ENCODE data around the gene NAALADL2. TPM values are rescaled to one million over a fixed set of nuclear protein-coding genes. Genes with fewer than 3 reads are reported as not detected.

Gene NAALADL2
- total and polyA plus RNA-seq, 2 donors (not counting 1 experiment from before 2014, with no cell fraction given): not detected

- H3K27me3 Mint-ChIP-seq: no peaks in the 10 kb centered on the region
- no peaks in the 10 kb centered on the region for H3K4me1 Mint-ChIP-seq
- H3K36me3 ChIP-seq (replicated peaks in 1 of 2; ENCODE audit: control extremely low read depth in 1 of 2, control insufficient read depth in 1 of 2, extremely low read depth in 1 of 2, insufficient read depth in 2 of 2, low read length in 1 of 2): no peaks in the 10 kb centered on the region
- H3K9me3 Mint-ChIP-seq (ENCODE audit: insufficient read depth): no peaks in the 10 kb centered on the region
- no peak overlapping the region for H3K4me3 Mint-ChIP-seq
- H3K4me1 ChIP-seq (ENCODE audit: control insufficient read depth in 2 of 2, insufficient read depth in 2 of 2, low read length in 2 of 2): no peaks in the 10 kb centered on the region
- no peaks in the 10 kb centered on the region for H3K79me2 ChIP-seq (ENCODE audit: control insufficient read depth, insufficient read depth, low read length)
- H4K20me1 ChIP-seq (ENCODE audit: control insufficient read depth, insufficient read depth, low read length, poor library complexity, severe bottlenecking): no peaks in the 10 kb centered on the region
- TF ChIP-seq CTCF (IDR thresholded peaks at IDR 0.05) (no peak), EZH2 (IDR thresholded peaks at IDR 0.05; ENCODE audit: borderline replicate concordance, insufficient read depth, low read depth, low read length, poor library complexity, severe bottlenecking) (no peak)
- ChIA-PET POLR2A (no interaction called here), CTCF (no interaction called here)
- ATAC-seq (ENCODE audit: low read depth): no peak
- intact Hi-C loops (cut with micrococcal nuclease): no loop called here
- H3K27me3 ChIP-seq (replicated peaks in 1 of 4; ENCODE audit: control extremely low read depth in 1 of 4, control insufficient read depth in 3 of 4, insufficient read depth in 4 of 4, low read length in 3 of 4): no peaks in the 10 kb centered on the region
- H3K27ac Mint-ChIP-seq: no peak overlapping the region
- no peak overlapping the region for H2AFZ ChIP-seq (ENCODE audit: insufficient read depth, low read depth, low read length, poor library complexity, severe bottlenecking)
- H3K4me3 ChIP-seq (ENCODE audit: control extremely low read depth in 1 of 5, extremely low read depth in 1 of 5, insufficient read depth in 1 of 5, low read depth in 2 of 5, low read length in 4 of 5): no peak overlapping the region
- H3K4me2 ChIP-seq (replicated peaks; ENCODE audit: low read depth, low read length, poor library complexity, severe bottlenecking): no peak overlapping the region
- H3K9ac ChIP-seq (ENCODE audit: low read length): no peak overlapping the region
- no peak for DNase-seq
- H3K27ac ChIP-seq (ENCODE audit: low read length in 2 of 2): no peak overlapping the region
- H3K9me3 ChIP-seq (ENCODE audit: control extremely low read depth in 1 of 3, control insufficient read depth in 2 of 3, insufficient read depth in 1 of 3, low read length in 2 of 3): peaks cover 0 to 2% (median 0%) of the 10 kb centered on the region in 3 donors
These were observed 300.1 kb downstream of the NAALADL2 start for GRCh38 chr3:175159202-175159601.

- Mint-ChIP-seq H3K9me3 (ENCODE audit: insufficient read depth) (no peaks in the 10 kb centered on the region), H3K4me1 (no peaks in the 10 kb centered on the region), H3K4me3 (no peak overlapping the region), H3K27me3 (no peaks in the 10 kb centered on the region), H3K27ac (no peak overlapping the region)
- no peak overlapping the region for H3K4me2 ChIP-seq (replicated peaks; ENCODE audit: low read depth, low read length, poor library complexity, severe bottlenecking)
- POLR2A ChIA-PET: no interaction called here
- DNase-seq (no peak), ATAC-seq (ENCODE audit: low read depth) (no peak)
- H3K9me3 ChIP-seq (ENCODE audit: control extremely low read depth in 1 of 3, control insufficient read depth in 2 of 3, insufficient read depth in 1 of 3, low read length in 2 of 3): peaks cover 0 to 2% (median 0%) of the 10 kb centered on the region in 3 donors
- no peaks in the 10 kb centered on the region for H3K27me3 ChIP-seq (replicated peaks in 1 of 4; ENCODE audit: control extremely low read depth in 1 of 4, control insufficient read depth in 3 of 4, insufficient read depth in 4 of 4, low read length in 3 of 4)
- intact Hi-C loops (cut with micrococcal nuclease): no loop called here
- H3K36me3 ChIP-seq (replicated peaks in 1 of 2; ENCODE audit: control extremely low read depth in 1 of 2, control insufficient read depth in 1 of 2, extremely low read depth in 1 of 2, insufficient read depth in 2 of 2, low read length in 1 of 2): no peaks in the 10 kb centered on the region
- no peaks in the 10 kb centered on the region for H3K4me1 ChIP-seq (ENCODE audit: control insufficient read depth in 2 of 2, insufficient read depth in 2 of 2, low read length in 2 of 2)
- WGBS (ENCODE audit: insufficient coverage): no CpG with 5 or more reads among the region's 5 CpGs
- no peak overlapping the region for H3K27ac ChIP-seq (ENCODE audit: low read length in 2 of 2)
- H3K4me3 ChIP-seq (ENCODE audit: control extremely low read depth in 1 of 5, extremely low read depth in 1 of 5, insufficient read depth in 1 of 5, low read depth in 2 of 5, low read length in 4 of 5): no peak overlapping the region
- TF ChIP-seq EZH2 (IDR thresholded peaks at IDR 0.05; ENCODE audit: borderline replicate concordance, insufficient read depth, low read depth, low read length, poor library complexity, severe bottlenecking): no peak
- TF ChIP-seq CTCF (IDR thresholded peaks at IDR 0.05): no peak
- CTCF ChIA-PET: no interaction called here
- no peaks in the 10 kb centered on the region for H3K79me2 ChIP-seq (ENCODE audit: control insufficient read depth, insufficient read depth, low read length)
- H2AFZ ChIP-seq (ENCODE audit: insufficient read depth, low read depth, low read length, poor library complexity, severe bottlenecking): no peak overlapping the region
- no peaks in the 10 kb centered on the region for H4K20me1 ChIP-seq (ENCODE audit: control insufficient read depth, insufficient read depth, low read length, poor library complexity, severe bottlenecking)
- no peak overlapping the region for H3K9ac ChIP-seq (ENCODE audit: low read length)
These were observed 302.2 kb downstream of the NAALADL2 start for GRCh38 chr3:175161291-175161690.

Data from B cell (primary cell).